HG03342 (cell line): ENCODE data around the gene MYBL2.
"Not testable (repeated sequence)": the region's sequence is repeated elsewhere in the genome, so short reads cannot be mapped to it uniquely, and the experiment has no call there.

Experiments
- ATAC-seq: cut with Tn5 transposase; IDR thresholded peaks from one replicate; pipeline ENCODE4 v1.9.1; 2021; ENCODE audit warnings: mild to moderate bottlenecking, moderate library complexity; ENCODE audit not compliant: unreplicated experiment

Gene MYBL2

GRCh38 chr20:43666376-43667328 lies at the start of gene MYBL2:
Gene MYBL2 (plus strand): TSS chr20:43667114. CDS start chr20:43667284, 170 bp downstream.
- ATAC-seq: peak; percentile 84

DNA sequence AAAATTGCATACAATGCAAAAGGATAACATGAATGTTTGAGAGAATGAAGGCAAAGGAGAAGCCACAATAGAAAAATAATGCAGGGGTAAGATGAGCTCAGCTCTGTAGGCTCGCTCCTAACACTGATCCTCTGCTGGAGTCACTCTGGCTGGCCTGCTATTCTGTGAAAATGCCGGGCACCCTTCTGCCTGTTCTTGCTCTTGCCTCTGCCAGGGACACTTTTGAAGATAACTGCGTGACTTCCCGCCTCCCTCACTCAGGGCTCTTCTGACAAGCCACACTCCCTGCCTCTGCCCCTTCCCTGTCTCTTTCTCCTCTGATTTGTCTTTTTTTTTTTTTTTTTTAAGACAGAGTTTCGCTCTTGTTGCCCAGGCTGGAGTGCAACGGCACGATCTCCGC lies 35.3 kb upstream of the MYBL2 start:
- ATAC-seq: no peak

DNA sequence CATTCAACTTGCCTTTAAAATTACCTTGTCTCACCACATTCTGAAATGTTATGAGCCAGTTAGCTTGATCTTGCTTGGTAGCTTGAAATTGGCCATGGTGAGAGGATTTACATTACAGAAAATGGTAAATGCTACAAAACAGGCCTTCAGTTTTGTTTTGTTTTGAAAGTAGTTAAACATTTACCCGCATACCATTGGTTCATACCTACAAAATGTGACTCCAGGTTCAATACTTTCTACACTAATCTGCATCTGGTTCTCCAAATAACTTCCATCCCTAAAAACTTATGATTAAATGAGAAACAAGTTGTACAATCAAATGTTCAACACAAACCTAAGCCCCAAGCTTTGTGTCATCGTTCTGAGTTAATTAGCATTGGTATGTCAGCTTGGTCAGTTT lies 30.5 kb upstream of the MYBL2 start:
- ATAC-seq: no peak

- ATAC-seq: no peak
These were observed 24.4 kb upstream of the MYBL2 start for GRCh38 chr20:43642548-43642947.

- no peak for ATAC-seq
These were observed 15.9 kb upstream of the MYBL2 start for GRCh38 chr20:43650997-43651525.

DNA sequence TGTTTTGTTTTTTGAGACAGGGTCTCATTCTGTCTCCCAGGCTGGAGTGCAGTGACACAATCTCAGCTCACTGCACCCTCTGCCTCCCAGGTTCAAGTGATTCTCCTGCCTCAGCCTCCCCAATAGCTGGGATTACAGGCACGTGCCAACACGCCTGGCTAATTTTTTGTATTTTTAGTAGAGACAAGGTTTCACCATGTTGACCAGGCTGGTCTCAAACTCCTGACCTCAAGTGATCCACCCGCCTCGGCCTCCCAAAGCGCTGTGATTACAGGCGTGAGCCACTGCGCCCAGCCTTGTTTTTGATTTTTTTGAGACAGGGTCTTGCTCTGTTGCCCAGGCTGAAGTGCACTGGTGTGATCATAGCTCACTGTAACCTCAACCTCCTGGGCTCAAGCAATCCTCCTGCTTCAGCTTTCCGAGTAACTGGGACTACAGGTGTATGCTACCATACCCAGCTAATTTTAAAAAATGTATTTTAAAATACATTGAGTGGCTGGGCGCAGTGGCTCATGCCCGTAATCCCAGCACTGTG lies 15.2 kb upstream of the MYBL2 start:
- not testable (repeated sequence) for ATAC-seq

GRCh38 chr20:43653966-43654365 lies 12.9 kb upstream of the MYBL2 start:
- ATAC-seq: no peak

DNA sequence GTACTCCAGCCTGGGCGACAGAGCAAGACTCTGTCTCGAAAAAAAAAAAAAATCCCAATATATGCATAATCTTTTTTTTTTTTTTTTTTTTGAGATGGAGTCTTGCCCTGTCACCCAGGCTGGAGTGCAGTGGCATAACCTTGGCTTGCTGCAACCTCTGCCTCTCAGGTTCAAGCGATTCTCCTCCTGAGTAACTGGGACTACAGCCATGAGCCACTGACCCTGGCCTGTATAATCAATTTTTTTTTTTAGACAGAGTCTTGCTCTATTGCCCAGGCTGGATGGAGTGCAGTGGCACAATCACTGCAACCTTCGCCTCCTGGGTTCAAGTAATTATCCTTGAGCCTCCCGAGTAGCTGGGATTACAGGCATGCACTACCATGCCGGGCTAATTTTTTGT lies 11.7 kb upstream of the MYBL2 start:
- not testable (repeated sequence) for ATAC-seq

DNA sequence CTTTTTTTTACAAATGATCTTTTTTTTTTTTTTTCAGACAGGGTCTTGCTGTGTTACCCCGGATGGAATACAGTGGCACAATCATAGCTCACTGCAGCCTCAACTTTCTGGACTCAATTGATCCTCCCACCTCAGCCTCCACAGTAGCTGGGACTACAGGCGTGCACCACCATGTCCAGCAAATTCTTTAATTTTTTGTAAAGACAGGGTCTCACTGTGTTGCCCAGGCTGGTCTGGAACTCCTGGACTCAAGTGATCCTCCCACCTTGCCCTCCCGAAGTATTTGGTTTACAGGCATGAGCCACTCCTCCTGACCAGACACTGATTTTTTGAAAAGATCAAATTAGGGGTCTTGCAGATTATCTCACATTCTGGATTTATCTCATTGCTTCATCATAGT lies 11.0 kb upstream of the MYBL2 start:
- ATAC-seq: no peak

GRCh38 chr20:43658069-43658722 lies 8.7 kb upstream of the MYBL2 start:
- ATAC-seq: peak; percentile 3

DNA sequence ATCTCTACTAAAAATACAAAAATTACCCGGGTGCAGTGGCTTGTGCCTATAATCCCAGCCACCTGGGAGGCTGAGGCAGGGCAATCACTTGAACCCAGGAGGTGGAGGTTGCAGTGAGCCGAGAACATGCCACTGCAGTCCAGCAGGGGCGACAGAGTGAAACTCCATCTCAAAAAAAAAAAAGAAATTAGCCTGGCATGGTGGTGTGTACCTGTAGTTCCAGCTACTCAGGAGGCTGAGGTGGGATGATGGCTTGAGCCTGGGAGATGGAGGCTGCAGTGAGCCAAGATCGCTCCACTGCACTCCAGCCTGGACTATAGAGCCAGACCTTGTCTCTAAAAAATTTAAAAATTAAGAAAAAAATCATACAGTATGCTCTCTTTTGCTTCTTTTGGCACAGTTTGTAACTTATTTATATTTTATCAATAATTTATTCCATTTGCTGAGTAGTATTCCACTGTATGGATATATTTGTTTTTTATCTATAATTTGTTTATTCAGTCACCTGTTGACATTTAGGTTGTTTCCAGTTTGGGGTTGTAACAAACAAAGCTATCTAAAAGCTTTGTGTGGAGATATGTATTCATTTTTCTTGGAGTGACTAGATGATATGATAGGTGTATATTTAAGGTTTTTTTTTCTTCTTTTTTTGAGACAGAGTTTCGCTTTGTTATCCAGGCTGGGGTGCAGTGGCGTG lies 8.0 kb upstream of the MYBL2 start:
- ATAC-seq: no peak

DNA sequence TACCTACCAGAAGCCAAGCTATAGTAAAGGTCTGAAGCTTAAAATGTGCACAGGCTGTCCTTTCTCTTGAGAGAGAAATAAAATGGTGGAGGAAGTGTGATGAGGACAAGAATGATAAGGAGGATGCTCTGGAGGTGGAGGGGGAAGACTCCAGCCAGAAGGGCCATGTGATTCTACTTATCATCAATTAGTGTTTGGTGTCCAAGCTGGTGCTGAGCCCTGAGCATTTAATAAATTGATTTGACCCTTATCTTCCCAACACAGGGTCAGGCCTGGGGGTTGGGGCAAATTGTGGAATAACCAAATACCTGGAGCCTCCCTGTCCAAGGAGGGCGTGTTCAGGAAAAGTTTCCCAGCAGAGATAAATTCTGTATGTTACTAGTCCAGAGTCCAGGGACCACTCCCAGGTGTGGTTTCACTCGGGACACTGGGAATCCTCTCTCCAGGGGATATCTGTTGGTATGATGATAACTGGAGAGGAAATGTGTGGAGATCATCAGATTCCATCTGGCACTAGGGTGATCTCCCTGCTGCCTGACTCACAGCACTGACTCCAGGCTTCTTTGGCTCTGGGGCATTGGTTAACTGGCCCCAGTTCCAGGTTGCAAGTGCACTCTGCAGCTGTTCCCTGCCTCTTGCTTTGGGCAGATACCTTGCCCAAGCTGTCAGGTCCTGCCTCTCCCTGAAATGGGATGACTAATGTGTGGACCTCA lies 3.8 kb upstream of the MYBL2 start:
- no peak for ATAC-seq

DNA sequence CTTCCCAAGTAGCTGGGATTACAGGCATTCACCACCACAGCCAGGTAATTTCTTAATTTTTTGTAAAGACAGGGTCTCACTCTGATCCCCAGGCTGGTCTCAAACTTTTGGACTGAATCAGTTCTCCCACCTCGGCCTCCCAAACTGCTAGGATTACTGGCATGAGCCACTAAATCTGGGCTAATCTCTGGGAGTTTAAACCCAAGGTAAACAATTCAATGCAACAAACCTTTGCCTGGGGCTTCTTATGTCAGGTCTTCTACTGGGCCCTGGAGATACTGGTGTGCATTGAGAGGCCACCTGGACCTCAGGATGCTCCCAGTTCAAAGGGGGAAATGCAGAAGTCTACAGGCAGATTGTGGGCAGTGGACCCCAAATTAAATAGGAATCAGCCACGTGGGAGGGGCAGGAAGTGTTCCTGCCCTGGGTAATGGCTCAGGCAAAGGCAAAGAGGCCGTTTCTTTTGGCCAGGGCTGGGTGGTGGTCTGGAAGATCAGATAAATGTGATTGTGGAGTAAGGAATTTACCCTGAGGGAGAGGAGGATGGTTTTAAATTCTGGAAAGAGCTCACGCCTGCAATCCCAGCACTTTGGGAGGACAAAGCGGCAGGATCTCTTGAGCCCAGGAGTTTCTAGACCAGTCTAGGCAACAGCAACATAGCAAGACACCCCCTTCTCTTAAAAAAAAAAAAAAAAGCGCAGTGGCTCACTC lies 1.3 kb upstream of the MYBL2 start:
- ATAC-seq: no peak

GRCh38 chr20:43667341-43668132 lies 623 bp downstream of the MYBL2 start:
- ATAC-seq: peak; percentile 14

- ATAC-seq: no peak
These were observed 2.4 kb downstream of the MYBL2 start for GRCh38 chr20:43669332-43669731.

DNA sequence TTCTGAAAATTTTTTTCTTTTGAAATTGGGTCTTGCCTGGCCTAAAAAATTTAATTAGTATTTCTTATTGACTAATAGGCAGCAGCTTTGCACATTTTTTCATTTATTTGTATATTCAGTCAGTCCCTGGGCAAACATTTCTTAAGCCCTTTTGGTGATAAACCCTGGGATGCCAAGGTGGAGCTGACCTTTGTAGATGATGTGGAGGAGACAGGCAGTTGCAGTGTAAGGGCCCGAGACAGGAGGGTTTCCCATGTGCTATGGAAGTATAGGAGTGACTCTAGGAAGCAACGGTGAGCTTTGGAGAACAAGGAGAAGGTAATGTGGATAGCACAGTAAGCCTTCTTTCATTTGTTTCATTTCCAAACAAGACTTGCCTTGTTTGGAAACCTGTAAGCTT lies 3.5 kb downstream of the MYBL2 start:
- no peak for ATAC-seq

DNA sequence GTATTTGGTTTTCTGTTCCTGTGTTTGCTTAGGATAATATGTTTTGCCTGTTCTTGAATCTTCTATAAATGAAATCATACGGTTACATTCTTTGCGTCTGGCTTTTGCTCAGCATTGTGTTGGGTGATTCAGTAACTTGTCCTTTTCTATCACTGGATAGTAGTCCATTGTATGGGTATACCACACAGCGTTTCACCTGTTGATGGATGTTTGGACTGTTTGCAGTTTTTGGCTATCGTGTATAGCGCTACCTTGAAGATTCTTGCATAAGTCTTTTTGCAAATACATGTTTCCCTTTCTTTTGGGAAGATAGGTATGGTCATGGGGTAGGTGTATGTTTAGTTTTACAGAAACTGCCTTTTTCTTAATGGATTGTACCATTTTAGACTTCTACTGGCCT lies 9.5 kb downstream of the MYBL2 start:
- ATAC-seq: no peak

DNA sequence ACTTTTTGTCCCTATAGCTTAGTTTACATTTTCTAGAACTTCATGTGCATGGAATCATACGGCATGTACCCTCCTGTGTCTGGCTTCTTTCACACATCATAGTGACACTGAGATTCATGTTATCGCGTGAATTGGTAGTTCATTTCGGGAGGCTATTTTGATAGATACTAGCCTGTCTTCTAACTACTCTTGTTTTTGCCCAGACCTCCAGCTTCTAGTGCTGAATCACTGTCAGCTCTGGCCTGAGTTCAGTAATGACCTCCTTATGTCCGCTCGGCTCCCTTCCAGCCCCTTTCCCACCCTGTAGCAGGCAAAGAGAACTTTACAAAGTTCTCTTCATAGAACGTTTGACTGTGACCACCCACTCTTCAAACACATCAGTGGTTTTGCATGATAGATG lies 14.1 kb downstream of the MYBL2 start:
- no peak for ATAC-seq

DNA sequence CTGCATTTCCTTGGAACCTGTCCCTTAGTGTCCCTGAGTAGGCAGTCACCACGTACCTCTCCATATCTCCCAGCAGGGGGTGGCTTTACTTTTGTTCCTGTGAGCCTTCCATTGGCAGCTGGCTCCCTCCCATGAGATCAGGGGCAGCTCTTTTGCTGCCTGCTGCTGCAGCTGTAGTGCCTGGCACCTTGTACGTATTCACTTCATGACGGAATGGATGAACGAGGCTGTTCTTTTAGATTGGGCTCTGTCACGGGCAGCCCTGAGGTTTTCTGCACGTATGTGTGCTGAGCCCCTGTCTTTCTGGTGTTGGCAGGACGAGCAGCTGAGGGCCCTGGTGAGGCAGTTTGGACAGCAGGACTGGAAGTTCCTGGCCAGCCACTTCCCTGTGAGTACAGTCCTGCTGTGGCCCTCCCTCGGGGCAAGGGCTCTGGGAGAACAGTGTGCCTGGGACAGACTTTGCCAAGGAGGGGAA lies 14.6 kb downstream of the MYBL2 start:
- peak; percentile 26 for ATAC-seq
